ENCODE results near the gene AGBL4. TPM values are rescaled to one million over a fixed set of nuclear protein-coding genes. Genes with fewer than 3 reads are reported as not detected.

The AGBL4 gene
- total RNA-seq, 1 donor from 2014 or later: not detected

DNA sequence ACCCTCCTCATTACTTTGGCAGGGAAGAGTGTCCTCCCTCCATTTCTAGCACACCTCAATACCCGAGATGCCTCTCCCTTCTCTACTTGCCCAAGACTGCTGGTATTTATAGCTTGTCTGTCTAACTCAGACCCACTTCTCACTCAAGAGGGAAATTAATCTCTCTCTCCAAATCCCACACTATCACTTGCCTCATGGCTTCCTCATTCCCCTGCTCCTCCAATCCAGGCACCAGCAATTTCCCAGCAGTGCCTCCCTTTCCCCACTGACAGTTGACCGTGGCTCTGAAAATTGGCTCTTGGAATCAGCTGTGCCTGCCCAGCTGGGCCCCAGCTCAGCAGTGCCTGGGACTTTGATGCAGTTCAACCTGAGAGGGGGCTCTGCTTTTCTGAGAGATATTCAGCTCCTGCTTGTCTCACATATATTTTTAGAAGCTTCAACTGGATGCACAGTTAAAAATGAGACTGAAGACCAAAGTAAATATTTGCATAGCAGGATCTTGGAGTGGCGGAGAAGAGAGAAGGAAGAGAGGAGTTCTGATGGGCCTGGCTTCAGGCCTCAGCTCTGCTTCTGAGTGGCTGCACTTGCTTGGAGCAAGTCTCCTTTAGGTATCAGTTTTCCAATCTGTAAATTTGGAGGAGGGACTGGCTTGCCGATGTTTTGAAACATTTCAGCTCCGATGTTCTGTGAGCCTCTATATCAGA lies 1470.7 kb downstream of the AGBL4 start:
- intact Hi-C loops (cut with DNase I): no loop called here
- TF ChIP-seq, protein P1, sequence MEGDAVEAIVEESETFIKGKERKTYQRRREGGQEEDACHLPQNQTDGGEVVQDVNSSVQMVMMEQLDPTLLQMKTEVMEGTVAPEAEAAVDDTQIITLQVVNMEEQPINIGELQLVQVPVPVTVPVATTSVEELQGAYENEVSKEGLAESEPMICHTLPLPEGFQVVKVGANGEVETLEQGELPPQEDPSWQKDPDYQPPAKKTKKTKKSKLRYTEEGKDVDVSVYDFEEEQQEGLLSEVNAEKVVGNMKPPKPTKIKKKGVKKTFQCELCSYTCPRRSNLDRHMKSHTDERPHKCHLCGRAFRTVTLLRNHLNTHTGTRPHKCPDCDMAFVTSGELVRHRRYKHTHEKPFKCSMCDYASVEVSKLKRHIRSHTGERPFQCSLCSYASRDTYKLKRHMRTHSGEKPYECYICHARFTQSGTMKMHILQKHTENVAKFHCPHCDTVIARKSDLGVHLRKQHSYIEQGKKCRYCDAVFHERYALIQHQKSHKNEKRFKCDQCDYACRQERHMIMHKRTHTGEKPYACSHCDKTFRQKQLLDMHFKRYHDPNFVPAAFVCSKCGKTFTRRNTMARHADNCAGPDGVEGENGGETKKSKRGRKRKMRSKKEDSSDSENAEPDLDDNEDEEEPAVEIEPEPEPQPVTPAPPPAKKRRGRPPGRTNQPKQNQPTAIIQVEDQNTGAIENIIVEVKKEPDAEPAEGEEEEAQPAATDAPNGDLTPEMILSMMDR (IDR thresholded peaks at IDR 0.05): no peak
- Histone ChIP-seq H3K27ac (no peak overlapping the region), H3K4me1 (no peaks in the 10 kb centered on the region), H3K9me3 (no peaks in the 10 kb centered on the region), H3K36me3 (no peaks in the 10 kb centered on the region), H3K27me3 (no peaks in the 10 kb centered on the region), H3K4me3 (no peak overlapping the region)
- DNase-seq (ENCODE audit: low spot score in 2 of 2): no peak

DNA sequence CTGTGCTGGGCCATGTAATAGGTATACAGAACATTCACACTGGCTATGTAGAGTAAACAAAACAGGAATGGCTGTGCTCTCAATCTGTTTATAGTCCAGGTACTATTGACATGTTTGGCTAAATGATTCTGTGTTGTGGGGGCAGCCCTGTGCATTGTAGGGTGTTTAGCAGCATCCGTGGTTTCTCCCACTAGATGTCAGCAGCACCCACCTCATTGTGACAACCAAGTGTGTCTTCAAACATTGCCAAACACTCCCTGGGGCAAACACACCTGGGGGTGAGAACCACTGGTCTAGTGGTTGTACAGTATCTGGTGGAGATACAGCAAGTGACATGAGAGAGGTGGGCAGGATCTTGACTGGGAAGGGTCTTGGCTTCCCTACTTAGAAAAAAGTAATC lies 1471.3 kb downstream of the AGBL4 start:
- TF ChIP-seq, protein P1 (IDR thresholded peaks at IDR 0.05): no peak
- DNase-seq (ENCODE audit: low spot score in 2 of 2): no peak
- no peaks in the 10 kb centered on the region for H3K27me3 ChIP-seq
- no peak overlapping the region for H3K4me3 ChIP-seq
- no peak overlapping the region for H3K27ac ChIP-seq
- intact Hi-C loops (cut with DNase I): no loop called here
- no peaks in the 10 kb centered on the region for H3K9me3 ChIP-seq
- H3K4me1 ChIP-seq: no peaks in the 10 kb centered on the region
- H3K36me3 ChIP-seq: no peaks in the 10 kb centered on the region

DNA sequence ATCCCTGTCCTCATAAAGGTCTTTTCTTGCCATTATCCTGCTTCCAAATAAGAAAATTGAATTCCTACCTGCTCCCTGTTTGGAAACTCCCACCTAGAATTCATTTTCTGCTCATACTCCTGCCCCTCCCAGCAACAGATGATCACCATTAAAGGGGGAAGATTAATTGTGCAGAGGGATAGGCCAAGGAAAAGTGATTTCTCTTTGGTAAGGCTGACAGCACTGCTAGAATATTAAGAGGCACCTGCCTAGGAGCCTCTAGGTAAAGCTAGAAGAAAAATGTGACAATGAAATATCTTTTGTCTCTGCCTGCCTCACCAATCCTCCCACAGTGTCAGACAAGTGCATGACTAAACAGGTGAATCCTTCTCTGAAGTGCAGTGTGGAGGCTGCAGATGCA lies 1474.8 kb downstream of the AGBL4 start:
- no peaks in the 10 kb centered on the region for H3K4me1 ChIP-seq
- no peak overlapping the region for H3K27ac ChIP-seq
- no peaks in the 10 kb centered on the region for H3K27me3 ChIP-seq
- TF ChIP-seq, protein P1 (IDR thresholded peaks at IDR 0.05): no peak
- H3K4me3 ChIP-seq: no peak overlapping the region
- H3K36me3 ChIP-seq: no peaks in the 10 kb centered on the region
- H3K9me3 ChIP-seq: no peaks in the 10 kb centered on the region
- intact Hi-C loops (cut with DNase I): no loop called here
- DNase-seq (ENCODE audit: low spot score in 2 of 2): no peak

DNA sequence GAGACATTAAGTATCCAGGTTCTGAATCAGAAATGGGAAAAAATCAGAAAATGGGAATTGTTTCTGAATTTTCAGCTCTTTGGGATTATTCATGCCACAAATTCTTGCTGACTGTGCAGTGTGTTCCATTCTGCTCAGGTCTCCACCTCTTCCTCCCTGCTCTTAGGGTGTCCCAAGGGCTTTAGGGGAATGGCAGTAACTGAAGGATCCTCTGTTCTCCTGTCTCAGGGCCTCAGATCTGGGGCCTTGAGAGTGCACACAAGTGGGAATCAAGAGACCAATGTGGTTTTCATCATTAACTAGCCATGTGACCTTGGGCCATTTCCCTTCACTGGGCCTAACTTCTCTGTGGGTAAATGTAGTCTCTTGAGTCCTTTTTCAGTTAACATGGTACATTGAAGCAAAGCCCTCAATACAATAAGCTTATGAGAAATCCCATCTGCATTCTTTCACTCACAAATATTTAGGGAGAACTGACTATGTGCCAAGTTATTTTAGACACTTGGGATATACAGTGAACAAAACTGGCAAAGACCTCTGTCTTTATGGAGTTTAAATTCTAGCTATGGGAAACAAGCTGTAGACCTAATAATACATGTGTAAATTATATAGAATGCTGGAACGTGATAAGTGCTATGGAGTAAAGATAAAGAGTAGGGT lies 1476.1 kb downstream of the AGBL4 start:
- Histone ChIP-seq H3K27me3 (no peaks in the 10 kb centered on the region), H3K4me3 (no peak overlapping the region), H3K4me1 (no peaks in the 10 kb centered on the region), H3K9me3 (no peaks in the 10 kb centered on the region), H3K36me3 (no peaks in the 10 kb centered on the region), H3K27ac (no peak overlapping the region)
- DNase-seq (ENCODE audit: low spot score in 2 of 2): no peak
- intact Hi-C loops (cut with DNase I): no loop called here
- TF ChIP-seq, protein P1 (IDR thresholded peaks at IDR 0.05): no peak

DNA sequence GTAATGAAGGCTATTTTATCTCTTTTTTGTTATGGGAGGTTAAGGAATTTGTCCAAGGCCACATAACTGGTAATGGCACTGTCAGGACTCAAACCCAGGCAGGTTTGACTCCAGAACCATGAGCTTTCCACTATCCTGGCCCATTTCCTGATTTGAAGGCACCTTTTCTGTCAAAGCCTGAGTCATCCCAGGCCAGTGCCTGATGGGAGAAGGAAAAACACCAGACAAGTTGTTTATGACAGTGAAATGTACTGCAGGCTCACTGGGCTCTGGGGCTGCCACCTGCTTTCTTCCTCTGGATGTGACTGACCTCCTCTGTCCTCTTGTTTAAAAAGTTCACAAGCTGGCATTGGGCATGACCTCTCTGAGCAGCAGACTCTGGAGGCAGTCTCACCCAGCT lies 1479.9 kb downstream of the AGBL4 start:
- no peak for DNase-seq (ENCODE audit: low spot score in 2 of 2)
- H3K27ac ChIP-seq: no peak overlapping the region

More for the DNA sequence above, 1479.9 kb downstream of the AGBL4 start:
- Histone ChIP-seq H3K9me3 (no peaks in the 10 kb centered on the region), H3K36me3 (no peaks in the 10 kb centered on the region), H3K27me3 (no peaks in the 10 kb centered on the region), H3K4me3 (no peak overlapping the region), H3K4me1 (no peaks in the 10 kb centered on the region)
- TF ChIP-seq, protein P1 (IDR thresholded peaks at IDR 0.05): no peak
- intact Hi-C loops (cut with DNase I): no loop called here
